Mammary epithelial cell (primary cell): ENCODE measurements around the gene OCA2.
"Not testable (repeated sequence)": the region's sequence is repeated elsewhere in the genome, so short reads cannot be mapped to it uniquely, and the experiment has no call there.

Source experiments
- CTCF ChIP-seq, 2 donors: IDR thresholded peaks in 1 of 2; conservative IDR thresholded peaks in 1 of 2; 2 replicates each; pipeline ENCODE4 v1.5.1; 2011 to 2012; ENCODE audit warnings: inconsistent platforms in 2 of 2, low read length in 2 of 2, mild to moderate bottlenecking in 2 of 2, control low read depth in 1 of 2, low read depth in 1 of 2; ENCODE audit not compliant: insufficient read depth in 1 of 2; ENCODE audit errors: extremely low read depth in 1 of 2
- EZH2 ChIP-seq: IDR thresholded peaks from 2 replicates; pipeline ENCODE4 v1.6.1; 2012; ENCODE audit warnings: low read length, inconsistent platforms, borderline replicate concordance

GRCh38 chr15:28008175-28008574 is 90.9 kb downstream of the OCA2 start:
- not testable (repeated sequence) for TF ChIP-seq EZH2; CTCF (conservative IDR thresholded peaks at IDR 0.05 in 1 of 2, IDR thresholded peaks at IDR 0.05 in 1 of 2; ENCODE audit: extremely low read depth in 1 of 2, insufficient read depth in 1 of 2, low read depth in 1 of 2, low read length in 2 of 2)
